SK-N-SH (cell line): ENCODE measurements around the gene MRPL12. TPM values are rescaled to one million over a fixed set of nuclear protein-coding genes. Genes with fewer than 3 reads are reported as not detected.

Experiments
- CTCF ChIA-PET: fragments of 300-600, 350-600 bp; formaldehyde crosslinking; extraction: SDS; loops from one replicate; lab custom pipeline; 2021; lab: Yijun Ruan, JAX
- POLR2A ChIA-PET: fragments of 350-600 bp; sonication (Branson Sonifier 250); formaldehyde crosslinking; extraction: SDS; loops from one replicate; lab custom pipeline; 2020; ENCODE audit warnings: antibody characterized with exemption, inconsistent platforms; lab: Yijun Ruan, JAX
- DNase-seq: peaks from one replicate; pipeline ENCODE4 v3.0.0; 2012
- H2AFZ ChIP-seq: fragments of 200-600 bp; sonication (generic); 2 replicates; pipeline ENCODE4 v1.8.1; 2016; ENCODE audit warnings: antibody characterized with exemption, mild to moderate bottlenecking, low read depth
- H3F3A ChIP-seq: fragments of 200-600 bp; sonication (generic); replicated peaks from 2 replicates; pipeline ENCODE3; 2016; ENCODE audit warnings: antibody characterized with exemption, mild to moderate bottlenecking; ENCODE audit not compliant: insufficient read depth
- H3K27ac ChIP-seq, 2 experiments: fragments of 200-500 bp in 1 of 2; fragments of 200-600 bp in 1 of 2; sonication (Bioruptor generic) in 1 of 2; sonication (generic), shearing (Covaris generic) in 1 of 2; 2 replicates each; pipeline versions ENCODE4 v1.5.1 to v1.6.1; 2014 to 2016; ENCODE audit warnings: low read depth in 2 of 2, inconsistent platforms in 1 of 2, low read length in 1 of 2, mild to moderate bottlenecking in 1 of 2, mixed read lengths in 1 of 2
- H3K27me3 ChIP-seq: fragments of 200-600 bp; sonication (generic), shearing (Covaris generic); 2 replicates; pipeline ENCODE4 v1.6.1; 2016; ENCODE audit warnings: mixed run types; ENCODE audit not compliant: insufficient read depth
- H3K36me3 ChIP-seq, 2 experiments: fragments of 200-500 bp in 1 of 2; fragments of 200-600 bp in 1 of 2; sonication (Bioruptor generic) in 1 of 2; sonication (generic) in 1 of 2; replicated peaks in 1 of 2; 2 replicates each; pipeline versions ENCODE3 to v1.5.1; 2014 to 2016; ENCODE audit warnings: low read length in 1 of 2, mild to moderate bottlenecking in 1 of 2; ENCODE audit not compliant: insufficient read depth in 2 of 2, control insufficient read depth in 1 of 2
- H3K4me1 ChIP-seq, 2 experiments: fragments of 200-500 bp in 1 of 2; fragments of 200-600 bp in 1 of 2; sonication (Bioruptor generic) in 1 of 2; sonication (generic), shearing (Covaris generic) in 1 of 2; 2 replicates each; pipeline versions ENCODE4 v1.5.1 to v1.6.1; 2014 to 2016; ENCODE audit warnings: low read depth in 1 of 2, low read length in 1 of 2, mixed run types in 1 of 2; ENCODE audit not compliant: insufficient read depth in 2 of 2, control insufficient read depth in 1 of 2
- H3K4me2 ChIP-seq: fragments of 200-600 bp; sonication (generic), shearing (Covaris generic); 2 replicates; pipeline ENCODE4 v1.6.1; 2017; ENCODE audit warnings: mixed run types
- H3K4me3 ChIP-seq, 2 experiments: fragments of 200-500 bp in 1 of 2; fragments of 200-600 bp in 1 of 2; sonication (Bioruptor generic) in 1 of 2; sonication (generic), shearing (Covaris generic) in 1 of 2; 2 replicates each; pipeline versions ENCODE4 v1.5.1 to v1.8.1; 2014 to 2016; ENCODE audit warnings: low read depth in 2 of 2, inconsistent platforms in 1 of 2, low read length in 1 of 2, mild to moderate bottlenecking in 1 of 2, mixed read lengths in 1 of 2, moderate library complexity in 1 of 2
- H3K79me2 ChIP-seq: fragments of 200-600 bp; sonication (generic); 2 replicates; pipeline ENCODE4 v1.8.1; 2017; ENCODE audit warnings: mild to moderate bottlenecking; ENCODE audit not compliant: insufficient read depth
- H3K9ac ChIP-seq: fragments of 200-600 bp; sonication (generic); 2 replicates; pipeline ENCODE4 v1.6.1; 2017; ENCODE audit warnings: mixed run types
- H3K9me2 ChIP-seq: fragments of 200-600 bp; sonication (generic); 2 replicates; pipeline ENCODE4 v1.6.1; 2017; ENCODE audit warnings: mixed run types
- H3K9me3 ChIP-seq: fragments of 200-600 bp; sonication (generic); 2 replicates; pipeline ENCODE4 v1.6.1; 2017; ENCODE audit warnings: mixed run types, mild to moderate bottlenecking, moderate library complexity
- H4K20me1 ChIP-seq: fragments of 200-600 bp; sonication (generic); 2 replicates; pipeline ENCODE4 v1.6.1; 2017; ENCODE audit warnings: mild to moderate bottlenecking, mixed run types; ENCODE audit not compliant: insufficient read depth
- CTCF ChIP-seq: fragments of 200-600 bp; sonication (generic); IDR thresholded peaks from 2 replicates; pipeline ENCODE4 v1.6.1; 2017; ENCODE audit warnings: antibody characterized with exemption, mild to moderate bottlenecking, moderate library complexity
- FOXM1 ChIP-seq: IDR thresholded peaks from 2 replicates; pipeline ENCODE4 v1.4.0; 2012; ENCODE audit warnings: low read depth, mild to moderate bottlenecking
- POLR2AphosphoS5 ChIP-seq: IDR thresholded peaks from 2 replicates; pipeline ENCODE4 v1.6.1; 2012; ENCODE audit warnings: low read depth, low read length
- USF2 ChIP-seq: fragments of 150-350 bp; IDR thresholded peaks from 2 replicates; pipeline ENCODE4 v1.6.1; 2017; ENCODE audit warnings: antibody characterized with exemption, low read length, low read depth, borderline replicate concordance
- WGBS: methylation state at CpG from one replicate; pipeline ENCODE4 v1.1.6; 2017; ENCODE audit warnings: low lambda C conversion rate; 5-methylcytosine and 5-hydroxymethylcytosine counted together
- polyA plus RNA-seq, 3 experiments: library from polyadenylated mRNA; depleted of rRNA; stranded (reverse); fragments of >200 nt; gene quantifications; 2 replicates each; pipeline ENCODE4 v1.2.3, GENCODE V29; 2012

MRPL12 gene
- polyA plus RNA-seq, 1 of the 3 experiments (the other 2 are of a cell fraction) = 322 TPM

- Histone ChIP-seq H3K9ac (no peak overlapping the region), H3K4me2 (no peak overlapping the region), H3K9me3 (no peaks in the 10 kb centered on the region), H3K4me1 (peaks cover 16 to 25% of the 10 kb centered on the region in 2 experiments), H3K79me2 (peaks cover 44% of the 10 kb centered on the region), H3F3A (peaks cover 52% of the 10 kb centered on the region), H2AFZ (no peak overlapping the region), H3K27me3 (no peaks in the 10 kb centered on the region), H3K36me3 (peaks cover 34 to 38% of the 10 kb centered on the region in 2 experiments), H3K4me3 (no peak overlapping the region), H3K27ac (no peak overlapping the region), H3K9me2 (no peaks in the 10 kb centered on the region), H4K20me1 (peaks cover 4% of the 10 kb centered on the region)
- no peak for DNase-seq
- 96% methylated on average over 38 of the region's 54 CpGs for WGBS
- ChIA-PET CTCF (interaction anchor here (0.8 to 1.5 kb wide), 6 partner anchors 15 to 159 kb away, joined by 3 to 6 read pairs (median 4); partner anchors contain the start of genes ARL16 and HGS), POLR2A (interaction anchor here (0.7 to 3.0 kb wide), 3 partner anchors 11 to 159 kb away, joined by 3 to 9 read pairs (median 6); partner anchors contain the start of genes ARL16 and HGS)
- TF ChIP-seq USF2 (no peak), CTCF (peak; percentile 32; the same call in 1 of the 2 replicates)
These were observed 3.8 kb downstream of the MRPL12 start for GRCh38 chr17:81706757-81707624.

GRCh38 chr17:81707725-81708646 is 4.8 kb downstream of the MRPL12 start:
- ChIA-PET CTCF (interaction anchor here (1.0 to 2.6 kb wide), 6 partner anchors 14 to 161 kb away, joined by 3 to 10 read pairs (median 4); no protein-coding TSS in a partner anchor), POLR2A (interaction anchor here (0.7 to 3.0 kb wide), 3 partner anchors 12 to 158 kb away, joined by 3 to 9 read pairs (median 6); partner anchors contain the start of genes ARL16 and HGS)
- no peak for DNase-seq
- H3K9me2 ChIP-seq = no peaks in the 10 kb centered on the region
- H3K4me2 ChIP-seq = no peak overlapping the region
- peaks cover 43% of the 10 kb centered on the region for H3F3A ChIP-seq
- H3K4me3 ChIP-seq = no peak overlapping the region
- H3K9ac ChIP-seq = no peak overlapping the region
- no peak overlapping the region for H3K27ac ChIP-seq
- WGBS = 92% methylated on average over 11 of the region's 25 CpGs
- H2AFZ ChIP-seq = no peak overlapping the region
- H3K4me1 ChIP-seq = peaks cover 12 to 25% of the 10 kb centered on the region in 2 experiments
- TF ChIP-seq POLR2AphosphoS5 = peak; percentile 4; the same call in 1 of the 2 replicates
- TF ChIP-seq FOXM1 = no peak
- TF ChIP-seq, all 33 proteins: peak for 1
- Histone ChIP-seq H3K79me2 (peaks cover 39% of the 10 kb centered on the region), H3K9me3 (no peaks in the 10 kb centered on the region), H3K36me3 (peaks cover 28 to 38% of the 10 kb centered on the region in 2 experiments), H3K27me3 (no peaks in the 10 kb centered on the region), H4K20me1 (no peaks in the 10 kb centered on the region)
